ENCODE results near the gene SGCA. TPM values are rescaled to one million over a fixed set of nuclear protein-coding genes. Genes with fewer than 3 reads are reported as not detected.

SGCA gene
- total RNA-seq, 1 experiment from 2014 or later, result not detected

GRCh38 chr17:50118076-50118827, 47.6 kb upstream of the SGCA start:
- H3K4me1 ChIP-seq (replicated peaks; ENCODE audit: insufficient read depth), result no peaks in the 10 kb centered on the region
- TF ChIP-seq CTCF (conservative IDR thresholded peaks at IDR 0.05), result no peak
- TF ChIP-seq EZH2 (IDR thresholded peaks at IDR 0.05; ENCODE audit: low read depth), result no peak
- H3K36me3 ChIP-seq (ENCODE audit: low read depth), result no peaks in the 10 kb centered on the region
- H3K27me3 ChIP-seq (ENCODE audit: insufficient read depth, low read depth), result peaks cover 43% of the 10 kb centered on the region
- H3K4me2 ChIP-seq, result no peak overlapping the region
- H3F3A ChIP-seq (ENCODE audit: insufficient read depth, low read depth), result peaks cover 4% of the 10 kb centered on the region; the same call in 1 of the 2 replicates
- no peaks in the 10 kb centered on the region for H3K9me2 ChIP-seq (ENCODE audit: insufficient read depth)
- no peaks in the 10 kb centered on the region for H3K79me2 ChIP-seq (ENCODE audit: low read depth)
- no peaks in the 10 kb centered on the region for H3K9me3 ChIP-seq (ENCODE audit: insufficient read depth, low read depth)
- H2AFZ ChIP-seq, result no peak overlapping the region
- intact Hi-C loops (cut with micrococcal nuclease; ENCODE audit: unreplicated experiment), result no loop called here
- DNase-seq, result no peak
- POLR2A ChIA-PET (ENCODE audit: unreplicated experiment), result no interaction called here
- no TSS peak for BruUV-seq (replicated peaks)
- no peak overlapping the region for H3K27ac ChIP-seq
- CTCF ChIA-PET, result interaction anchor here (0.5 kb wide), 1 partner anchor 206 kb away, joined by 3 read pairs; no protein-coding TSS in a partner anchor
- no peak overlapping the region for H3K4me3 ChIP-seq
- no peaks in the 10 kb centered on the region for H4K20me1 ChIP-seq (ENCODE audit: insufficient read depth)

GRCh38 chr17:50118828-50119218, 47.0 kb upstream of the SGCA start:
- BruUV-seq (replicated peaks), result no TSS peak
- CTCF ChIA-PET, result no interaction called here
- Histone ChIP-seq H3K9me3 (ENCODE audit: insufficient read depth, low read depth) (no peaks in the 10 kb centered on the region), H3K4me3 (no peak overlapping the region), H3K27me3 (ENCODE audit: insufficient read depth, low read depth) (peaks cover 43% of the 10 kb centered on the region), H2AFZ (no peak overlapping the region), H3K9me2 (ENCODE audit: insufficient read depth) (no peaks in the 10 kb centered on the region), H3K4me2 (no peak overlapping the region), H4K20me1 (ENCODE audit: insufficient read depth) (no peaks in the 10 kb centered on the region), H3K27ac (no peak overlapping the region), H3K4me1 (replicated peaks; ENCODE audit: insufficient read depth) (no peaks in the 10 kb centered on the region), H3K36me3 (ENCODE audit: low read depth) (no peaks in the 10 kb centered on the region), H3F3A (ENCODE audit: insufficient read depth, low read depth) (peaks cover 4% of the 10 kb centered on the region; the same call in 1 of the 2 replicates), H3K79me2 (ENCODE audit: low read depth) (no peaks in the 10 kb centered on the region)
- DNase-seq, result no peak
- TF ChIP-seq EZH2 (IDR thresholded peaks at IDR 0.05; ENCODE audit: low read depth) (no peak), CTCF (conservative IDR thresholded peaks at IDR 0.05) (no peak)
- POLR2A ChIA-PET (ENCODE audit: unreplicated experiment), result no interaction called here
- intact Hi-C loops (cut with micrococcal nuclease; ENCODE audit: unreplicated experiment), result no loop called here

GRCh38 chr17:50120475-50121253, 45.1 kb upstream of the SGCA start:
- peaks cover 4% of the 10 kb centered on the region; the same call in 1 of the 2 replicates for H3F3A ChIP-seq (ENCODE audit: insufficient read depth, low read depth)
- no peak overlapping the region for H3K4me3 ChIP-seq
- H3K4me1 ChIP-seq (replicated peaks; ENCODE audit: insufficient read depth), result no peaks in the 10 kb centered on the region
- H2AFZ ChIP-seq, result no peak overlapping the region
- DNase-seq, result no peak
- CTCF ChIA-PET, result no interaction called here
- H3K4me2 ChIP-seq, result no peak overlapping the region
- no peaks in the 10 kb centered on the region for H3K36me3 ChIP-seq (ENCODE audit: low read depth)
- H3K27ac ChIP-seq, result no peak overlapping the region
- H3K27me3 ChIP-seq (ENCODE audit: insufficient read depth, low read depth), result peaks cover 43% of the 10 kb centered on the region
- no peak for TF ChIP-seq CTCF (conservative IDR thresholded peaks at IDR 0.05)
- TF ChIP-seq EZH2 (IDR thresholded peaks at IDR 0.05; ENCODE audit: low read depth), result no peak
- POLR2A ChIA-PET (ENCODE audit: unreplicated experiment), result no interaction called here
- H3K9me2 ChIP-seq (ENCODE audit: insufficient read depth), result no peaks in the 10 kb centered on the region
- intact Hi-C loops (cut with micrococcal nuclease; ENCODE audit: unreplicated experiment), result no loop called here
- no TSS peak for BruUV-seq (replicated peaks)
- no peaks in the 10 kb centered on the region for H3K79me2 ChIP-seq (ENCODE audit: low read depth)
- H4K20me1 ChIP-seq (ENCODE audit: insufficient read depth), result no peaks in the 10 kb centered on the region
- H3K9me3 ChIP-seq (ENCODE audit: insufficient read depth, low read depth), result no peaks in the 10 kb centered on the region

Measured in PC-9 (cell line).